Lung (tissue), 12 donors: ENCODE measurements around the gene STMND1. TPM values are rescaled to one million over a fixed set of nuclear protein-coding genes. Genes with fewer than 3 reads are reported as not detected.

ENCODE experiments used
- ATAC-seq: fragments of 200-7000 bp; cut with Tn5 transposase; one replicate; pipeline ENCODE4 v1.9.1; 2020; ENCODE audit warnings: moderate number of reproducible peaks; ENCODE audit not compliant: insufficient read depth, low FRiP score
- DNase-seq, 3 donors: peaks; one replicate each; pipeline ENCODE4 v3.0.0-alpha.2; 2013 to 2017
- H3K27ac ChIP-seq, 2 donors: one replicate each; pipeline ENCODE4 v1.5.1; 2013; ENCODE audit warnings: mild to moderate bottlenecking in 2 of 2, moderate library complexity in 2 of 2, control low read depth in 1 of 2, inconsistent platforms in 1 of 2, low read depth in 1 of 2, low read length in 1 of 2
- H3K27me3 ChIP-seq, 3 donors: one replicate each; pipeline ENCODE4 v1.5.1; 2013; ENCODE audit warnings: low read length in 2 of 3; ENCODE audit not compliant: control insufficient read depth in 3 of 3, insufficient read depth in 3 of 3
- H3K36me3 ChIP-seq, 4 donors: one replicate each; pipeline ENCODE4 v1.5.1; 2013; ENCODE audit warnings: low read length in 4 of 4, mild to moderate bottlenecking in 1 of 4, moderate library complexity in 1 of 4; ENCODE audit not compliant: control insufficient read depth in 4 of 4, insufficient read depth in 4 of 4
- H3K4me1 ChIP-seq, 5 donors: one replicate each; pipeline ENCODE4 v1.5.1; 2013; ENCODE audit warnings: low read length in 5 of 5, mild to moderate bottlenecking in 2 of 5, moderate library complexity in 1 of 5; ENCODE audit not compliant: control insufficient read depth in 5 of 5, insufficient read depth in 5 of 5
- H3K4me3 ChIP-seq: one replicate; pipeline ENCODE4 v1.5.1; 2013; ENCODE audit warnings: mild to moderate bottlenecking, control low read depth, moderate library complexity
- H3K9ac ChIP-seq, 2 donors: one replicate each; pipeline ENCODE4 v1.5.1; 2013; ENCODE audit warnings: low read length in 2 of 2, control low read depth in 1 of 2; ENCODE audit not compliant: insufficient read depth in 1 of 2
- H3K9me3 ChIP-seq, 4 donors: one replicate each; pipeline ENCODE4 v1.5.1; 2013; ENCODE audit warnings: low read length in 3 of 4, mild to moderate bottlenecking in 1 of 4, moderate library complexity in 1 of 4; ENCODE audit not compliant: control insufficient read depth in 4 of 4, insufficient read depth in 3 of 4
- WGBS, 2 donors: extraction: QIAGEN DNeasy Blood & Tissue Kit; methylation state at CpG; one replicate each; pipeline ENCODE4 v1.1.7; 2013; 5-methylcytosine and 5-hydroxymethylcytosine counted together
- polyA plus RNA-seq, 2 donors: library from polyadenylated mRNA; stranded (reverse); fragments of 200-250 nt; gene quantifications; one replicate each; pipeline ENCODE4 v1.2.1, GENCODE V29; 2013
- total RNA-seq, 2 donors: library from RNA; depleted of rRNA in 1 of 2; stranded (reverse); fragments of >200 nt in 1 of 2; gene quantifications; one replicate each; pipeline ENCODE4 v1.2.1, GENCODE V29; 2014 to 2021
- TF ChIP-seq, protein P1 (sequence below): IDR thresholded peaks from 2 replicates; pipeline ENCODE4 v1.5.1; 2012; ENCODE audit warnings: mild to moderate bottlenecking; ENCODE audit errors: control extremely low read depth, extremely low read depth
- donor health status: control.
- donor health status: control.
- donor health status: Bipolar disorder and iron deficiency.
- donor health status: healthy.
- donor health status: DM: yes; HTN: yes; CAD: no.

Gene STMND1
- total and polyA plus RNA-seq, 4 donors = 4.6 to 11.0 (median 8.3) TPM

GRCh38 chr6:17088091-17088611 is 13.7 kb upstream of the STMND1 start:
- Histone ChIP-seq H3K4me3 (no peak overlapping the region), H3K9ac (no peak overlapping the region), H3K27me3 (no peaks in the 10 kb centered on the region), H3K36me3 (no peaks in the 10 kb centered on the region), H3K9me3 (no peaks in the 10 kb centered on the region), H3K4me1 (no peaks in the 10 kb centered on the region), H3K27ac (no peak overlapping the region)
- 78 to 98% methylated on average over 4 of the region's 4 CpGs for WGBS, 2 donors
- TF ChIP-seq, protein P1, sequence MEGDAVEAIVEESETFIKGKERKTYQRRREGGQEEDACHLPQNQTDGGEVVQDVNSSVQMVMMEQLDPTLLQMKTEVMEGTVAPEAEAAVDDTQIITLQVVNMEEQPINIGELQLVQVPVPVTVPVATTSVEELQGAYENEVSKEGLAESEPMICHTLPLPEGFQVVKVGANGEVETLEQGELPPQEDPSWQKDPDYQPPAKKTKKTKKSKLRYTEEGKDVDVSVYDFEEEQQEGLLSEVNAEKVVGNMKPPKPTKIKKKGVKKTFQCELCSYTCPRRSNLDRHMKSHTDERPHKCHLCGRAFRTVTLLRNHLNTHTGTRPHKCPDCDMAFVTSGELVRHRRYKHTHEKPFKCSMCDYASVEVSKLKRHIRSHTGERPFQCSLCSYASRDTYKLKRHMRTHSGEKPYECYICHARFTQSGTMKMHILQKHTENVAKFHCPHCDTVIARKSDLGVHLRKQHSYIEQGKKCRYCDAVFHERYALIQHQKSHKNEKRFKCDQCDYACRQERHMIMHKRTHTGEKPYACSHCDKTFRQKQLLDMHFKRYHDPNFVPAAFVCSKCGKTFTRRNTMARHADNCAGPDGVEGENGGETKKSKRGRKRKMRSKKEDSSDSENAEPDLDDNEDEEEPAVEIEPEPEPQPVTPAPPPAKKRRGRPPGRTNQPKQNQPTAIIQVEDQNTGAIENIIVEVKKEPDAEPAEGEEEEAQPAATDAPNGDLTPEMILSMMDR = no peak
- no peak for ATAC-seq
- DNase-seq = no peak

- Histone ChIP-seq H3K9ac (no peak overlapping the region), H3K4me3 (no peak overlapping the region), H3K4me1 (peaks cover 0 to 4% (median 3%) of the 10 kb centered on the region in 5 donors), H3K27me3 (no peaks in the 10 kb centered on the region), H3K27ac (no peak overlapping the region), H3K9me3 (no peaks in the 10 kb centered on the region), H3K36me3 (no peaks in the 10 kb centered on the region)
- WGBS, 2 donors = 81 to 90% methylated on average over 3 of the region's 3 CpGs
- ATAC-seq (no peak), DNase-seq (peak in 1 of 3 donors; percentile 13)
- TF ChIP-seq, protein P1 = no peak
Measured at GRCh38 chr6:17091122-17091521, 10.7 kb upstream of the STMND1 start.

GRCh38 chr6:17093686-17094085 is 8.2 kb upstream of the STMND1 start:
- H3K27ac ChIP-seq = no peak overlapping the region
- no peaks in the 10 kb centered on the region for H3K9me3 ChIP-seq
- no peaks in the 10 kb centered on the region for H3K27me3 ChIP-seq
- H3K4me3 ChIP-seq = no peak overlapping the region
- H3K9ac ChIP-seq = no peak overlapping the region
- H3K4me1 ChIP-seq = peaks cover 0 to 12% (median 5%) of the 10 kb centered on the region in 5 donors
- H3K36me3 ChIP-seq = no peaks in the 10 kb centered on the region
- ATAC-seq (no peak), DNase-seq (no peak)
- TF ChIP-seq, protein P1 = no peak
- WGBS, 2 donors = 49 to 51% methylated on average over 5 of the region's 5 CpGs

DNA sequence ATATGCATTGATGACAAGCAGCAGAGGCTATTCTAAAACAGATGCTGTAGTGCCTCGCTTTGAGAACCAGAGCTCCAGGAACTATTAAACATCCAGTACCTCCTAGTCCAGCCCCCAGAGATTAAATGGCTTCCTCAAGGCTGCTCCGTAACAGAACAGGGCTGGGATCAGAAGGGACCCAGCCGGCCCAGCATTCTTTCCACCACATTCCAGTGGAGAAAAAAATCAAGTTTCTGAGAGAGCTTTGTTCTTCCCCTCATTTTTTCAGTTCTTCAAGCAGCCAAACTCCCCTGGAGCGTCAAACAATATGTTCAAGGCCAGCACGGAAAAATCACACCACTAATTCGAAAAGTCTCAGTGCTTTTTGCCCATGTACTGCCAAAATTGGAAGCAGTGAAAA is 5.8 kb upstream of the STMND1 start:
- H3K27ac ChIP-seq = no peak overlapping the region
- peaks cover 0 to 12% (median 0%) of the 10 kb centered on the region in 3 donors for H3K27me3 ChIP-seq
- TF ChIP-seq, protein P1 = no peak
- H3K4me1 ChIP-seq = peaks cover 0 to 12% (median 5%) of the 10 kb centered on the region in 5 donors
- no peak overlapping the region for H3K4me3 ChIP-seq
- DNase-seq (peak; percentile 48 to 60 (median 52)), ATAC-seq (no peak)
- no peaks in the 10 kb centered on the region for H3K36me3 ChIP-seq
- no peaks in the 10 kb centered on the region for H3K9me3 ChIP-seq
- H3K9ac ChIP-seq = no peak overlapping the region
- WGBS, 2 donors = 76 to 87% methylated on average over 6 of the region's 6 CpGs
